Measurements from ENCODE around the gene OR5AP2. TPM values are rescaled to one million over a fixed set of nuclear protein-coding genes. Genes with fewer than 3 reads are reported as not detected.
"Not testable (repeated sequence)": the region's sequence is repeated elsewhere in the genome, so short reads cannot be mapped to it uniquely, and the experiment has no call there.

The OR5AP2 gene
- total RNA-seq, 4 donors from 2014 or later: not detected

- intact Hi-C loops (cut with DNase I; ENCODE audit: low total_unique reads): no loop called here
- DNase-seq: no peak
- TF ChIP-seq POLR2A (IDR thresholded peaks at IDR 0.05) (no peak), CTCF (IDR thresholded peaks at IDR 0.05) (no peak)
- H3K4me1 ChIP-seq: no peaks in the 10 kb centered on the region
- H3K4me3 ChIP-seq: no peak overlapping the region
- no peak overlapping the region for H3K27ac ChIP-seq
- H3K9me3 ChIP-seq: no peaks in the 10 kb centered on the region
- no peaks in the 10 kb centered on the region for H3K27me3 ChIP-seq
- no peaks in the 10 kb centered on the region for H3K36me3 ChIP-seq
These were observed 31.1 kb downstream of the OR5AP2 start for GRCh38 chr11:56611174-56611573.

- H3K9me3 ChIP-seq; DNase-seq; H3K4me3 ChIP-seq; H3K36me3 ChIP-seq; H3K27ac ChIP-seq; H3K27me3 ChIP-seq; H3K4me1 ChIP-seq; intact Hi-C loops (cut with DNase I; ENCODE audit: low total_unique reads): not testable (repeated sequence)
These were observed 50.0 kb downstream of the OR5AP2 start for GRCh38 chr11:56592088-56592717.

Small RNA genes lying within 50 kb of the gene (small RNA-seq; reads per million reads assigned to genes)
- not detected for gene AP004245.1

Other genes starting within 250 kb of the OR5AP2 start
- not detected for gene OR5AL1, start 229.7 kb downstream of the OR5AP2 start, total RNA-seq
- gene OR5M3, start 169.1 kb downstream of the OR5AP2 start, total RNA-seq: not detected
- not detected for gene OR5M8, start 151.1 kb downstream of the OR5AP2 start, total RNA-seq
- not detected for gene OR5M11, start 99.2 kb downstream of the OR5AP2 start, total RNA-seq
- gene OR5M10, start 64.7 kb downstream of the OR5AP2 start, total RNA-seq: not detected
- not detected for gene OR5M1, start 27.6 kb downstream of the OR5AP2 start, total RNA-seq
- gene OR5AR1, start 21.2 kb upstream of the OR5AP2 start, total RNA-seq: not detected
- gene OR9G1, start 56.7 kb upstream of the OR5AP2 start, total RNA-seq: not detected
- gene OR9G4, start 106.3 kb upstream of the OR5AP2 start, total RNA-seq: not detected